Ascending aorta (tissue), 2 donors: Measurements from ENCODE around the gene ITGAX. TPM values are rescaled to one million over a fixed set of nuclear protein-coding genes. Genes with fewer than 3 reads are reported as not detected.

Source experiments
- DNase-seq, 2 donors: peaks; one replicate each; pipeline ENCODE4 v3.0.0-alpha.2; 2019; ENCODE audit warnings: low spot score in 2 of 2
- H3K27ac ChIP-seq, 2 donors: fragments of 200-600 bp; sonication (generic); one replicate each; pipeline ENCODE4 v1.5.1; 2016 to 2017; ENCODE audit warnings: mild to moderate bottlenecking in 1 of 2
- H3K27me3 ChIP-seq: fragments of 200-600 bp; sonication (generic); one replicate; pipeline ENCODE4 v1.5.1; 2017
- H3K36me3 ChIP-seq, 2 donors: fragments of 200-600 bp; sonication (generic); one replicate each; pipeline ENCODE4 v1.5.1; 2016
- H3K4me1 ChIP-seq, 2 donors: fragments of 200-600 bp; sonication (generic); one replicate each; pipeline ENCODE4 v1.5.1; 2016 to 2017; ENCODE audit warnings: mild to moderate bottlenecking in 1 of 2
- H3K4me3 ChIP-seq, 2 donors: fragments of 200-600 bp; sonication (generic); one replicate each; pipeline ENCODE4 v1.5.1; 2016 to 2017; ENCODE audit warnings: mild to moderate bottlenecking in 1 of 2
- H3K9me3 ChIP-seq, 2 donors: fragments of 200-600 bp; sonication (generic); one replicate each; pipeline ENCODE4 v1.5.1; 2016
- intact Hi-C: fragments of 100-400 bp; cut with DNase I; formaldehyde crosslinking; loops from one replicate; pipeline ENCODE4 v1.15.1; 2023
- total RNA-seq: library from RNA; depleted of rRNA; stranded (reverse); fragments of >200 nt; gene quantifications from one replicate; pipeline ENCODE4 v1.1.0, GENCODE V29; 2016
- TF ChIP-seq, protein P1 (sequence below), 3 experiments: fragments of 200-600 bp in 2 of 3; fragments of 450-650 bp in 1 of 3; sonication (generic) in 2 of 3; IDR thresholded peaks; one replicate each; pipeline ENCODE4 v1.5.1; 2016 to 2019; ENCODE audit warnings: antibody characterized with exemption in 3 of 3, mild to moderate bottlenecking in 1 of 3, moderate library complexity in 1 of 3

The ITGAX gene
- total RNA-seq, 1 donor from 2014 or later = 3.6 TPM

DNA sequence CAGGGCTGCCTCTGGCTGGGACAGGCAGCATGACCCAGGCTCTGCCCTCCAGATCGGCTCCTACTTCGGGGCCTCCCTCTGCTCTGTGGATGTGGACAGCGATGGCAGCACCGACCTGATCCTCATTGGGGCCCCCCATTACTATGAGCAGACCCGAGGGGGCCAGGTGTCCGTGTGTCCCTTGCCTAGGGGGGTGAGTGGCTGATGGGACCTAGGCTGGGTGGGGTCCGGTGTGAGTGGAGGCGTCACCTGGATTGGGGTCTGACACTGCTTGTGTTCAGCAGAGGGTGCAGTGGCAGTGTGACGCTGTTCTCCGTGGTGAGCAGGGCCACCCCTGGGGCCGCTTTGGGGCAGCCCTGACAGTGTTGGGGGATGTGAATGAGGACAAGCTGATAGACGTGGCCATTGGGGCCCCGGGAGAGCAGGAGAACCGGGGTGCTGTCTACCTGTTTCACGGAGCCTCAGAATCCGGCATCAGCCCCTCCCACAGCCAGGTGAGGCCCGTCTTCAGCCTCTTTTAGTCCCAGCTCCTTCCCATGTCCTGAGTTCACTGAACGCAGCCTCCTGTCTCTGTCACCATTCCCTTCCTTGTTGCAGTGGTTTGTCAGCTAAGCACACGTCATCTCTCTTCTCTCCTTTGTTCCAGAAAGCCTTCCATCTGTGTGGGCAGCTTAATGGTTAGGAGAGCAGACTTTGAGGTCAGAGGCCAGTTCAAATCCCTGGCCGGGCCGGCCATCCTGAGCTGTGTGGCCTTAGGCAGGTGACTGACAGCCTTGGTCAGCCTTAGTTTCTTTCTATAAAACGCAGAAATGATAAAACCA lies 56.3 kb downstream of the ITGAX start:
- Histone ChIP-seq H3K27ac (no peak overlapping the region), H3K27me3 (no peaks in the 10 kb centered on the region), H3K36me3 (no peaks in the 10 kb centered on the region), H3K4me1 (no peaks in the 10 kb centered on the region), H3K4me3 (no peak overlapping the region), H3K9me3 (no peaks in the 10 kb centered on the region)
- TF ChIP-seq, protein P1, sequence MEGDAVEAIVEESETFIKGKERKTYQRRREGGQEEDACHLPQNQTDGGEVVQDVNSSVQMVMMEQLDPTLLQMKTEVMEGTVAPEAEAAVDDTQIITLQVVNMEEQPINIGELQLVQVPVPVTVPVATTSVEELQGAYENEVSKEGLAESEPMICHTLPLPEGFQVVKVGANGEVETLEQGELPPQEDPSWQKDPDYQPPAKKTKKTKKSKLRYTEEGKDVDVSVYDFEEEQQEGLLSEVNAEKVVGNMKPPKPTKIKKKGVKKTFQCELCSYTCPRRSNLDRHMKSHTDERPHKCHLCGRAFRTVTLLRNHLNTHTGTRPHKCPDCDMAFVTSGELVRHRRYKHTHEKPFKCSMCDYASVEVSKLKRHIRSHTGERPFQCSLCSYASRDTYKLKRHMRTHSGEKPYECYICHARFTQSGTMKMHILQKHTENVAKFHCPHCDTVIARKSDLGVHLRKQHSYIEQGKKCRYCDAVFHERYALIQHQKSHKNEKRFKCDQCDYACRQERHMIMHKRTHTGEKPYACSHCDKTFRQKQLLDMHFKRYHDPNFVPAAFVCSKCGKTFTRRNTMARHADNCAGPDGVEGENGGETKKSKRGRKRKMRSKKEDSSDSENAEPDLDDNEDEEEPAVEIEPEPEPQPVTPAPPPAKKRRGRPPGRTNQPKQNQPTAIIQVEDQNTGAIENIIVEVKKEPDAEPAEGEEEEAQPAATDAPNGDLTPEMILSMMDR (IDR thresholded peaks at IDR 0.05) = no peak
- intact Hi-C loops = no loop called here
- DNase-seq = no peak

DNA sequence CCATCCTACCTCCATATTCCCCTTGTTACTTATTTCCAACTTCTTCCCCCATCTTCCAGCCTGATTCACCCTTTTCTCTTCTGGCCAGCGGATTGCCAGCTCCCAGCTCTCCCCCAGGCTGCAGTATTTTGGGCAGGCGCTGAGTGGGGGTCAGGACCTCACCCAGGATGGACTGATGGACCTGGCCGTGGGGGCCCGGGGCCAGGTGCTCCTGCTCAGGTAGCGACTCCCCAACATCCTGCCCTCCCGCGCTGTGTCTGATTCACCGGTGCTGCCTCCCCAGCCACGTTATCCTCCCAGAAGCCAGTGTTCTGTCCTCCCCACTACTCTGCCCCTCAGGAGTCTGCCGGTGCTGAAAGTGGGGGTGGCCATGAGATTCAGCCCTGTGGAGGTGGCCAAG lies 57.8 kb downstream of the ITGAX start:
- Histone ChIP-seq H3K27ac (no peak overlapping the region), H3K9me3 (no peaks in the 10 kb centered on the region), H3K4me3 (no peak overlapping the region), H3K36me3 (no peaks in the 10 kb centered on the region), H3K27me3 (no peaks in the 10 kb centered on the region), H3K4me1 (no peaks in the 10 kb centered on the region)
- intact Hi-C loops = no loop called here
- DNase-seq = no peak
- TF ChIP-seq, protein P1 (IDR thresholded peaks at IDR 0.05) = no peak

DNA sequence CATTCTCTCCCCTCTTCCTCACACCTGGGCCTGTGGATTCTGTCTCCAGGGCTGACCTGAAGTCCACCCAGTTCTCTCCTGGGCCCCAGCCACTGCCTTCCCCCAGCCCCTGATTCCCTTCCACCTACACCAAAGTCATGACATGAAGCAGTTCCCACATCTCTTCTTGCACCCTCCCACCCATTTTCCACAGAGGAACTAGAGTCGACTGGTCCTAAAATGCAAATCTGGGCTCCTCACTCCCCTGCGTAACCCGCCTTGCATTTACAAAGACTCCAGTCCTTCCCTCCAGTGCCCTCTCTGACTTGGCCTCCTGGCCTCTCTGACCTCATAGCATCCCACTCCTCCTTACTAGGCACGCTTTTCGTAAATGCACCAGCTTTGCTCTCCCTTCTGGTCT lies 58.4 kb downstream of the ITGAX start:
- Histone ChIP-seq H3K4me1 (no peaks in the 10 kb centered on the region), H3K4me3 (no peak overlapping the region), H3K27me3 (no peaks in the 10 kb centered on the region), H3K27ac (no peak overlapping the region), H3K9me3 (no peaks in the 10 kb centered on the region), H3K36me3 (no peaks in the 10 kb centered on the region)
- intact Hi-C loops = no loop called here
- DNase-seq = no peak
- TF ChIP-seq, protein P1 (IDR thresholded peaks at IDR 0.05) = no peak

DNA sequence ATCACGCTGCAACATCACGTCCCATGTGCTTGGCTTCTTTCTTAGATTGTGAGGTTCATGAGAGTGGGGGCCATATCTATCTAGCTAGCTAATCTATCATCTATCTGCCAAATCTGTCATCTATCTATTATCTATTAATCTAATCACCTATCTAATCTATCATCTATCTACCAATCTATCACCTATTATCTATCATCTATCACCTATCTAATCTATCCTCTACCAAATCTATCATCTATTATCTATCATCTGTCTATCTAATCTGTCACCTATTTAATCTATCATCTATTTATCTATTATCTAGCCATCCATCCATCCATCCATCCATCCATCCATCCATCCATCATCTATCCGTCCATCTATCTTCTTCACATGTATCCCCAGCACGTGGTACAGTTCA lies 59.0 kb downstream of the ITGAX start:
- Histone ChIP-seq H3K27ac (no peak overlapping the region), H3K4me3 (no peak overlapping the region), H3K36me3 (no peaks in the 10 kb centered on the region), H3K4me1 (no peaks in the 10 kb centered on the region), H3K9me3 (no peaks in the 10 kb centered on the region), H3K27me3 (no peaks in the 10 kb centered on the region)
- DNase-seq = no peak
- TF ChIP-seq, protein P1 (IDR thresholded peaks at IDR 0.05) = no peak
- intact Hi-C loops = no loop called here

DNA sequence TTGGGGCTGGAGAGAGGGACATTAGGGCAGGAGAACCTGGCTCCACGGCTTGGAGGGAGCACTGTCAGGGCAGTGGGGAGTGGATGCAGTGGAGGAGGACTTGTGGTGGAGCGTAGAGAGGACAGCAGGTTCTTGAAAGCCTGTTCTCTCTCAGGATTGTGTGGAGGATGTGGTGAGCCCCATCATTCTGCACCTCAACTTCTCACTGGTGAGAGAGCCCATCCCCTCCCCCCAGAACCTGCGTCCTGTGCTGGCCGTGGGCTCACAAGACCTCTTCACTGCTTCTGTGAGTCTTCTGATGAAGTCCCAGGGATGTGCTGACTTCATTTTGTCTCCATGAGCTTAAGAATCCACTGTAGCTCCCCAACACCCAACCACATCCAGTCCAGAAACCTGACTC lies 59.7 kb downstream of the ITGAX start:
- no peaks in the 10 kb centered on the region for H3K9me3 ChIP-seq
- no peak overlapping the region for H3K27ac ChIP-seq
- TF ChIP-seq, protein P1 (IDR thresholded peaks at IDR 0.05) = no peak
- no peak for DNase-seq
- intact Hi-C loops = no loop called here
- H3K4me3 ChIP-seq = no peak overlapping the region
- no peaks in the 10 kb centered on the region for H3K36me3 ChIP-seq
- no peaks in the 10 kb centered on the region for H3K4me1 ChIP-seq
- no peaks in the 10 kb centered on the region for H3K27me3 ChIP-seq
